ENCODE measurements around the gene FMNL2.
"Not testable (repeated sequence)": the region's sequence is repeated elsewhere in the genome, so short reads cannot be mapped to it uniquely, and the experiment has no call there.

The FMNL2 gene

DNA sequence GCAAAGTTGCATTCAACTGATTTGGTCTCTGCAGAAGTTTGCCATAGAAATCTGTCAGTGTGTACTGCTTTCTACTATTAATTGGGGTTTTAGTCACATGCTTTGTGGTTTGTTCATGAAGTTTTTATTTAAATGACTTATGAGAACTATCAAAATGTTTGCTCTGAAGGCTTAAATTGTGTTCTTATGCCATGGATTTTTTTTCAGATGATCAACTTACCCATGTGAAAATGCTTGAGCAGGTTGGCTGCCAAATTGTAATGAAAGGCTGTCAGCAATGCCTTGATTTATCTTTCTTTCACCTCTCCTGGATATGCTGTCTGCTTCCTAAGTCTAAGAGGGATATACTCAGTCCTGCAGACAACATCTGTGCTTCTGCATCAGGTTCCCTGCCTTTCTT is 50.7 kb downstream of the FMNL2 start:
- TF ChIP-seq EZH2phosphoT487 (conservative IDR thresholded peaks at IDR 0.05; ENCODE audit: low read length) = no peak
- TF ChIP-seq, protein P1, sequence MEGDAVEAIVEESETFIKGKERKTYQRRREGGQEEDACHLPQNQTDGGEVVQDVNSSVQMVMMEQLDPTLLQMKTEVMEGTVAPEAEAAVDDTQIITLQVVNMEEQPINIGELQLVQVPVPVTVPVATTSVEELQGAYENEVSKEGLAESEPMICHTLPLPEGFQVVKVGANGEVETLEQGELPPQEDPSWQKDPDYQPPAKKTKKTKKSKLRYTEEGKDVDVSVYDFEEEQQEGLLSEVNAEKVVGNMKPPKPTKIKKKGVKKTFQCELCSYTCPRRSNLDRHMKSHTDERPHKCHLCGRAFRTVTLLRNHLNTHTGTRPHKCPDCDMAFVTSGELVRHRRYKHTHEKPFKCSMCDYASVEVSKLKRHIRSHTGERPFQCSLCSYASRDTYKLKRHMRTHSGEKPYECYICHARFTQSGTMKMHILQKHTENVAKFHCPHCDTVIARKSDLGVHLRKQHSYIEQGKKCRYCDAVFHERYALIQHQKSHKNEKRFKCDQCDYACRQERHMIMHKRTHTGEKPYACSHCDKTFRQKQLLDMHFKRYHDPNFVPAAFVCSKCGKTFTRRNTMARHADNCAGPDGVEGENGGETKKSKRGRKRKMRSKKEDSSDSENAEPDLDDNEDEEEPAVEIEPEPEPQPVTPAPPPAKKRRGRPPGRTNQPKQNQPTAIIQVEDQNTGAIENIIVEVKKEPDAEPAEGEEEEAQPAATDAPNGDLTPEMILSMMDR (IDR thresholded peaks at IDR 0.05; ENCODE audit: insufficient read depth, low read length, poor library complexity, severe bottlenecking) = no peak
- Histone ChIP-seq H4K20me1 (ENCODE audit: low read depth, low read length) (0 out of 2 replicates have a peak, but pooled peaks cover 2% of the 10 kb centered on the region), H3K79me2 (ENCODE audit: insufficient read depth, low read length) (no peaks in the 10 kb centered on the region), H3F3A (ENCODE audit: insufficient read depth) (no peaks in the 10 kb centered on the region), H3K9me2 (replicated peaks; ENCODE audit: insufficient read depth, low read length) (no peaks in the 10 kb centered on the region), H3K27ac (ENCODE audit: low read depth, low read length) (no peak overlapping the region), H3K4me2 (ENCODE audit: low read depth, low read length, poor library complexity, severe bottlenecking) (no peak overlapping the region), H2AFZ (ENCODE audit: low read depth, low read length, severe bottlenecking) (no peak overlapping the region), H3K27me3 (ENCODE audit: low read length) (no peaks in the 10 kb centered on the region), H3K9me3 (ENCODE audit: insufficient read depth, low read length) (no peaks in the 10 kb centered on the region), H3K9ac (ENCODE audit: low read length) (no peak overlapping the region), H3K36me3 (ENCODE audit: low read length) (no peaks in the 10 kb centered on the region), H3K4me3 (ENCODE audit: insufficient read depth, low read length, poor library complexity, severe bottlenecking) (no peak overlapping the region)

DNA sequence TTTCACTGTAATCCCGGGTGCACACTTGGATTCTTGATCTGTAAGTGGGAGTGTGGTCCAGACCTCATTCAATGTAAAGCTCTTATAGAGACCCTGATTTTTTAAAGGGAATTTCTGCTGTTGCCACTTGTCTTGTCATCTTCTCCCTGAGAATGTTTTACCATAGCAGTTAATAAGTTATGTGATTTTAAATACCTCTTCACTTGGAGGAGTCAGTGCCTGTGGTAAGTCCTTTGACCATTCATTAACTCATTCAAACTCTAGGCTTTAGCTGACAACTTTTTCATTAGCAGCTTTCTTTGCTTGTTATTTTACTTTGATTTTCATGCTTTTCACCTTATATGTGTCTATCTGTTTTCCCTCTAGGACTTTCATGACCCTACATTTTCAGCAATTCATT is 51.3 kb downstream of the FMNL2 start:
- H3K9me2 ChIP-seq (replicated peaks; ENCODE audit: insufficient read depth, low read length) = no peaks in the 10 kb centered on the region
- no peaks in the 10 kb centered on the region for H3K79me2 ChIP-seq (ENCODE audit: insufficient read depth, low read length)
- H3K9ac ChIP-seq (ENCODE audit: low read length) = no peak overlapping the region
- TF ChIP-seq, protein P1 (IDR thresholded peaks at IDR 0.05; ENCODE audit: insufficient read depth, low read length, poor library complexity, severe bottlenecking) = no peak
- no peak for TF ChIP-seq EZH2phosphoT487 (conservative IDR thresholded peaks at IDR 0.05; ENCODE audit: low read length)
- H3K4me2 ChIP-seq (ENCODE audit: low read depth, low read length, poor library complexity, severe bottlenecking) = no peak overlapping the region
- H3K9me3 ChIP-seq (ENCODE audit: insufficient read depth, low read length) = no peaks in the 10 kb centered on the region
- H3F3A ChIP-seq (ENCODE audit: insufficient read depth) = no peaks in the 10 kb centered on the region
- H2AFZ ChIP-seq (ENCODE audit: low read depth, low read length, severe bottlenecking) = no peak overlapping the region
- H3K36me3 ChIP-seq (ENCODE audit: low read length) = no peaks in the 10 kb centered on the region
- H3K27me3 ChIP-seq (ENCODE audit: low read length) = no peaks in the 10 kb centered on the region
- H4K20me1 ChIP-seq (ENCODE audit: low read depth, low read length) = 0 out of 2 replicates have a peak, but pooled peaks cover 2% of the 10 kb centered on the region
- H3K27ac ChIP-seq (ENCODE audit: low read depth, low read length) = no peak overlapping the region
- H3K4me3 ChIP-seq (ENCODE audit: insufficient read depth, low read length, poor library complexity, severe bottlenecking) = no peak overlapping the region

DNA sequence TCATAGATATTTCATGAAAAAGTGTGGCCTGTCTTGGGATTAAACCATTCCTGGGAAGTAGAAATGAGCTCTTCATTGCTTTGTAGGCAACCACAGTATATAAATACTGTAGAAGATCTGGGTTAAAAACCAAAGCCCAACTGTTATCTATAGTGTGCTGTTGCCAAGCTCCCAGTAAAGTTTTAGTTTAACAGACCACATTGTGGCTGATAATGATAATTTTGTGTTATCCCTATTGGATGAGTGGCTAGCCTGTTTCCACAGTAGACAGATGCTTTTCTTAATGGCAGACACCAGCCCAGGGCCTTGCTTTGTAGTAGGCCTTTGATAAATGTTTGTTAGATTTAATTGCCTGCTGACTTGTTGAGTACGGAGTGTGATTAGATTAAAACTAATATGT is 52.1 kb downstream of the FMNL2 start:
- no peak for TF ChIP-seq EZH2phosphoT487 (conservative IDR thresholded peaks at IDR 0.05; ENCODE audit: low read length)
- TF ChIP-seq, protein P1 (IDR thresholded peaks at IDR 0.05; ENCODE audit: insufficient read depth, low read length, poor library complexity, severe bottlenecking) = no peak
- Histone ChIP-seq H3K4me3 (ENCODE audit: insufficient read depth, low read length, poor library complexity, severe bottlenecking) (no peak overlapping the region), H4K20me1 (ENCODE audit: low read depth, low read length) (0 out of 2 replicates have a peak, but pooled peaks cover 2% of the 10 kb centered on the region), H3K79me2 (ENCODE audit: insufficient read depth, low read length) (no peaks in the 10 kb centered on the region), H3F3A (ENCODE audit: insufficient read depth) (no peaks in the 10 kb centered on the region), H3K36me3 (ENCODE audit: low read length) (no peaks in the 10 kb centered on the region), H3K9me3 (ENCODE audit: insufficient read depth, low read length) (no peaks in the 10 kb centered on the region), H3K27ac (ENCODE audit: low read depth, low read length) (no peak overlapping the region), H3K4me2 (ENCODE audit: low read depth, low read length, poor library complexity, severe bottlenecking) (no peak overlapping the region), H3K9me2 (replicated peaks; ENCODE audit: insufficient read depth, low read length) (no peaks in the 10 kb centered on the region), H2AFZ (ENCODE audit: low read depth, low read length, severe bottlenecking) (no peak overlapping the region), H3K9ac (ENCODE audit: low read length) (no peak overlapping the region), H3K27me3 (ENCODE audit: low read length) (no peaks in the 10 kb centered on the region)

DNA sequence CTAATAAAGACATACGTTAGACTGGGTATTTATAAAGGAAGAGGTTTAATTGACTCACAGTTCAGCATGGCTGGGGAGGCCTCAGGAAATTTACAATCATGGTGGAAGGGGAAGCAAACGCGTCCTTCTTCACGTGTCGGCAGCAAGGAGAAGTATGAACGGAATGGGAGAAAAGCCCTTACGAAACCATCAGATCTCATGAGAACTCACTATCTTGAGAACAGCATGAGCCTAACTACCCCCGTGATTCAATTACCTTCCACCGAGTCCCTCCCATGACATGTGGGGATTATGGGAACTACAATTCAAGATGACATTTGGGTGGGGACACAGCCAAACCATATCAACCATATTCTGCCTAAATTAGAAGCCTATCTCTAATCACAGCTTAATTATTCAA is 53.3 kb downstream of the FMNL2 start:
- not testable (repeated sequence) for H3K4me2 ChIP-seq (ENCODE audit: low read depth, low read length, poor library complexity, severe bottlenecking); H3K4me3 ChIP-seq (ENCODE audit: insufficient read depth, low read length, poor library complexity, severe bottlenecking); H3K27ac ChIP-seq (ENCODE audit: low read depth, low read length); H3K9me2 ChIP-seq (replicated peaks; ENCODE audit: insufficient read depth, low read length); H3K9ac ChIP-seq (ENCODE audit: low read length); H3K9me3 ChIP-seq (ENCODE audit: insufficient read depth, low read length); H3K36me3 ChIP-seq (ENCODE audit: low read length); H3K79me2 ChIP-seq (ENCODE audit: insufficient read depth, low read length); H3F3A ChIP-seq (ENCODE audit: insufficient read depth); H3K27me3 ChIP-seq (ENCODE audit: low read length); H4K20me1 ChIP-seq (ENCODE audit: low read depth, low read length); H2AFZ ChIP-seq (ENCODE audit: low read depth, low read length, severe bottlenecking)

Measured in SU-DHL-6 (cell line).